Endothelial cell of umbilical vein (primary cell): ENCODE data around the gene PHACTR2. TPM values are rescaled to one million over a fixed set of nuclear protein-coding genes. Genes with fewer than 3 reads are reported as not detected.

Experiments used
- BruUV-seq: library from RNA; stranded (reverse); fragments of 400-500 nt; replicated peaks from 2 replicates; lab custom pipeline; 2021; lab: Mats Ljungman, UMichigan
- CTCF ChIA-PET: fragments of 300-600, 350-600 bp; sonication (Branson Sonifier 250); formaldehyde crosslinking; loops from one replicate; lab custom pipeline; 2021; ENCODE audit warnings: antibody characterized with exemption, inconsistent platforms; lab: Charles Lee
- POLR2A ChIA-PET: fragments of 300-600, 350-600 bp; sonication (Branson Sonifier 250); formaldehyde crosslinking; loops from one replicate; lab custom pipeline; 2021; ENCODE audit warnings: antibody characterized with exemption, inconsistent platforms; lab: Charles Lee
- DNase-seq: peaks from one replicate; pipeline ENCODE4 v3.0.0-alpha.2; 2011; ENCODE audit warnings: low read depth, low spot score
- FAIRE-seq: peaks from 2 replicates; lab custom pipeline; 2011; peaks lifted over from hg19 to GRCh38; lab: Jason Lieb, UNC
- H2AFZ ChIP-seq: 2 replicates; pipeline ENCODE4 v1.6.0; 2012; ENCODE audit warnings: low read depth, low read length, control low read depth, inconsistent platforms
- H3K27ac ChIP-seq: 2 replicates; pipeline ENCODE4 v1.5.1; 2011; ENCODE audit warnings: low read depth, mild to moderate bottlenecking, control low read depth, low read length, moderate library complexity; ENCODE audit not compliant: insufficient read depth
- H3K27me3 ChIP-seq, 2 experiments: 2 replicates each; pipeline versions ENCODE4 v1.6.0 to v1.6.1; 2011; ENCODE audit warnings: low read length in 2 of 2, mixed read lengths in 1 of 2; ENCODE audit not compliant: control insufficient read depth in 2 of 2, insufficient read depth in 2 of 2
- H3K36me3 ChIP-seq, 2 experiments: 2 replicates in 1 of 2; 3 replicates in 1 of 2; pipeline ENCODE4 v1.5.1; 2011; ENCODE audit warnings: low read length in 2 of 2, mild to moderate bottlenecking in 1 of 2, moderate library complexity in 1 of 2; ENCODE audit not compliant: control insufficient read depth in 2 of 2, insufficient read depth in 2 of 2; ENCODE audit errors: extremely low read depth in 1 of 2
- H3K4me1 ChIP-seq: 3 replicates; pipeline ENCODE4 v1.5.1; 2011; ENCODE audit warnings: mild to moderate bottlenecking, low read length; ENCODE audit not compliant: control insufficient read depth, insufficient read depth; ENCODE audit errors: extremely low read depth
- H3K4me2 ChIP-seq: 2 replicates; pipeline ENCODE4 v1.6.1; 2011; ENCODE audit warnings: low read length, control low read depth, mixed read lengths; ENCODE audit not compliant: insufficient read depth
- H3K4me3 ChIP-seq, 3 experiments: fragments of 200-600 bp in 1 of 3; sonication (generic), shearing (Covaris generic) in 1 of 3; replicated peaks in 1 of 3; 2 replicates each; pipeline ENCODE4 v1.5.1; 2011 to 2016; ENCODE audit warnings: control low read depth in 3 of 3, low read length in 3 of 3, mild to moderate bottlenecking in 2 of 3, inconsistent platforms in 1 of 3, low read depth in 1 of 3, moderate library complexity in 1 of 3; ENCODE audit not compliant: insufficient read depth in 1 of 3
- H3K79me2 ChIP-seq: 2 replicates; pipeline ENCODE4 v1.6.0; 2012; ENCODE audit warnings: low read length, inconsistent platforms; ENCODE audit not compliant: control insufficient read depth, insufficient read depth
- H3K9ac ChIP-seq: replicated peaks from 2 replicates; pipeline ENCODE3; 2011; ENCODE audit warnings: low read length, control low read depth; ENCODE audit not compliant: insufficient read depth; ENCODE audit errors: extremely low read depth
- H3K9me1 ChIP-seq: replicated peaks from 3 replicates; pipeline ENCODE4 v1.6.0; 2011; ENCODE audit warnings: mild to moderate bottlenecking, low read length; ENCODE audit not compliant: control insufficient read depth, insufficient read depth; ENCODE audit errors: extremely low read depth
- H3K9me3 ChIP-seq: replicated peaks from 2 replicates; pipeline ENCODE4 v1.5.1; 2012; ENCODE audit warnings: low read length, inconsistent platforms; ENCODE audit not compliant: control insufficient read depth, insufficient read depth
- H4K20me1 ChIP-seq: replicated peaks from 2 replicates; pipeline ENCODE3; 2011; ENCODE audit warnings: mild to moderate bottlenecking, low read length; ENCODE audit not compliant: control insufficient read depth, insufficient read depth; ENCODE audit errors: extremely low read depth
- CTCF ChIP-seq, 2 donors: IDR thresholded peaks; 1 replicate in 1 of 2; 2 replicates in 1 of 2; pipeline ENCODE4 v1.5.1; 2011; ENCODE audit warnings: low read length in 2 of 2, mild to moderate bottlenecking in 2 of 2, moderate library complexity in 2 of 2, control low read depth in 1 of 2, inconsistent platforms in 1 of 2, low read depth in 1 of 2; ENCODE audit not compliant: insufficient read depth in 1 of 2; ENCODE audit errors: extremely low read depth in 1 of 2
- EZH2 ChIP-seq: IDR thresholded peaks from 2 replicates; pipeline ENCODE4 v1.6.1; 2012; ENCODE audit warnings: borderline replicate concordance, low read depth, mild to moderate bottlenecking, moderate library complexity, low read length, inconsistent platforms; ENCODE audit not compliant: severe bottlenecking
- FOS ChIP-seq: IDR thresholded peaks from 2 replicates; pipeline ENCODE4 v1.6.1; 2011; ENCODE audit warnings: mild to moderate bottlenecking, low read length, moderate library complexity, borderline replicate concordance; ENCODE audit not compliant: insufficient read depth
- GATA2 ChIP-seq: IDR thresholded peaks from 2 replicates; pipeline ENCODE4 v1.7.0; 2011; ENCODE audit warnings: low read depth, mild to moderate bottlenecking, moderate library complexity, mixed read lengths, low read length; ENCODE audit not compliant: insufficient read length, insufficient read depth
- MAX ChIP-seq: IDR thresholded peaks from 2 replicates; pipeline ENCODE4 v1.6.1; 2011; ENCODE audit not compliant: insufficient read depth, insufficient read length
- MYC ChIP-seq: IDR thresholded peaks from one replicate; pipeline ENCODE4 v1.6.1; 2011; ENCODE audit warnings: mild to moderate bottlenecking, low read depth, low read length
- POLR2AphosphoS5 ChIP-seq: IDR thresholded peaks from 2 replicates; pipeline ENCODE4 v1.6.1; 2012; ENCODE audit warnings: low read depth, mild to moderate bottlenecking, control low read depth, low read length, moderate library complexity; ENCODE audit not compliant: insufficient read depth
- dilution Hi-C: fragments of 300-500 bp; cut with MboI; formaldehyde crosslinking; loops from one replicate; pipeline ENCODE4 v1.15.0; 2019; ENCODE audit warnings: low sequenced_read_pairs; ENCODE audit not compliant: extremely low pct_ligation_motif_present
- intact Hi-C: fragments of 100-400 bp; cut with micrococcal nuclease; formaldehyde crosslinking; loops from one replicate; pipeline ENCODE4 v1.10.0; 2022
- polyA plus RNA-seq, 4 experiments: library from polyadenylated mRNA; depleted of rRNA in 3 of 4; stranded (reverse) in 3 of 4; unstranded in 1 of 4; fragments of >200 nt; gene quantifications; 2 replicates each; pipeline versions ENCODE4 v1.2.1 to v1.2.3, GENCODE V29; 2011 to 2012; ENCODE audit warnings: missing spikeins in 1 of 4
- total RNA-seq: library from RNA; stranded (reverse); gene quantifications from 2 replicates; pipeline ENCODE4 v1.2.3, GENCODE V29; 2021

Gene PHACTR2
- total and polyA plus RNA-seq, 2 donors (not counting 3 experiments of a cell fraction or from before 2014, with no cell fraction given) = 16.3 to 178 TPM

- POLR2A ChIA-PET = no interaction called here
- Histone ChIP-seq H3K9ac (no peak overlapping the region), H3K4me1 (peaks cover 47% of the 10 kb centered on the region), H3K9me3 (no peaks in the 10 kb centered on the region), H3K4me3 (no peak overlapping the region), H3K27me3 (no peaks in the 10 kb centered on the region), H3K36me3 (no peaks in the 10 kb centered on the region), H3K27ac (no peak overlapping the region), H3K79me2 (peaks cover 72% of the 10 kb centered on the region), H2AFZ (no peak overlapping the region), H4K20me1 (no peaks in the 10 kb centered on the region), H3K9me1 (no peaks in the 10 kb centered on the region), H3K4me2 (no peak overlapping the region)
- dilution Hi-C loops (no loop called here), intact Hi-C loops (no loop called here)
- TF ChIP-seq EZH2 (no peak), FOS (no peak), CTCF (IDR thresholded peaks at IDR 0.05; ENCODE audit: extremely low read depth in 1 of 2, insufficient read depth in 1 of 2, low read depth in 1 of 2, low read length in 2 of 2) (no peak), POLR2AphosphoS5 (no peak), MYC (no peak)
- DNase-seq (no peak), FAIRE-seq (no peak)
- CTCF ChIA-PET = no interaction called here
- no TSS peak for BruUV-seq
These were observed 16.2 kb downstream of the PHACTR2 start for GRCh38 chr6:143694013-143694412.

- Histone ChIP-seq H3K36me3 (no peaks in the 10 kb centered on the region), H3K27me3 (no peaks in the 10 kb centered on the region), H2AFZ (no peak overlapping the region), H3K9me1 (no peaks in the 10 kb centered on the region), H3K4me2 (no peak overlapping the region), H3K27ac (no peak overlapping the region), H3K9me3 (no peaks in the 10 kb centered on the region), H3K9ac (no peak overlapping the region), H3K79me2 (peaks cover 72% of the 10 kb centered on the region), H4K20me1 (no peaks in the 10 kb centered on the region), H3K4me1 (peaks cover 47% of the 10 kb centered on the region), H3K4me3 (no peak overlapping the region)
- ChIA-PET CTCF (interaction anchor here (0.8 kb wide), 1 partner anchor 319 kb away, joined by 3 read pairs; no protein-coding TSS in a partner anchor), POLR2A (no interaction called here)
- peak; percentile 18 for DNase-seq
- intact Hi-C loops (no loop called here), dilution Hi-C loops (no loop called here)
- BruUV-seq = no TSS peak
- no peak for TF ChIP-seq MAX
- peak; percentile 63 for TF ChIP-seq FOS
- TF ChIP-seq GATA2 = peak; percentile 74
- FAIRE-seq = no peak
These were observed 16.8 kb downstream of the PHACTR2 start for GRCh38 chr6:143694560-143694959.
